ENCODE results near the gene SDE2.
A peak's percentile ranks its signal among the peaks of the same experiment; 100 is the strongest.
"Not testable (repeated sequence)": the region's sequence is repeated elsewhere in the genome, so short reads cannot be mapped to it uniquely, and the experiment has no call there.

The SDE2 gene

DNA sequence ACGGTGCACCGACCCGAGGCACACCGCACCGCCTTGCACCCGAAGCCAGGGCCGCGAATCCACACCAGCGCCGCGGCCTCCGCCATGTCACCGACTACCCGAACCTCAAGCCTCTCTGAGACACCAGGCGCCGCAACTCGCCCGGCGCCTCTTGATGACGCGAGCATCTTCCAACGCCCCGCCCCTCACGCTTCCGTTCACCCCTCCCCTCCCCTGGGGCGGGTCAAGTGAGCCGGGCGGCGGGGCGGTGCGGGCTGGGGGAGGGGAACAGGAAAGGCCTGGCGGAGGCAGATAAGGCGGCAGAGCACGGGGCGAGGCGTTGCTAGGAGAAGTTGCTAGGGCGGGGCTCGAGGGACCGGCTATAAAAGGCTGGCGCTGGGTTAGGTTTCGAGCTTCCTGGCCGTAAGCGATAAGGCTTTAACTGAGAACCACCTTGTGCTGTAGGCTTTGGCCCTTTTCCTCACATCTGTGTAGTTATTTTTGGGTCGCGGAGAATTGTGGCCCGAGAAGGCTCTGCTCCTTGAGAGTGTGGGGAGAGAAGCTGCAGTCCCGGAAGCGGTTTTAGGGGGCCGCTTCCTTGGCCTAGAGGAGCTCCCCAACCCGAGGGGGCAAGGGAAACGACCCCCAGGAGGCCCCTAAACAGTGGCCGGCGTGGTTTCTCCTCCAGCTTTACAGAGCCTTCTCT is at the start of gene SDE2:
SDE2 (minus strand) TSS at position 117 of the 685 bp plus-strand sequence; CDS start at position 86, 31 bp downstream.
- peak; percentile 100 for DNase-seq

DNA sequence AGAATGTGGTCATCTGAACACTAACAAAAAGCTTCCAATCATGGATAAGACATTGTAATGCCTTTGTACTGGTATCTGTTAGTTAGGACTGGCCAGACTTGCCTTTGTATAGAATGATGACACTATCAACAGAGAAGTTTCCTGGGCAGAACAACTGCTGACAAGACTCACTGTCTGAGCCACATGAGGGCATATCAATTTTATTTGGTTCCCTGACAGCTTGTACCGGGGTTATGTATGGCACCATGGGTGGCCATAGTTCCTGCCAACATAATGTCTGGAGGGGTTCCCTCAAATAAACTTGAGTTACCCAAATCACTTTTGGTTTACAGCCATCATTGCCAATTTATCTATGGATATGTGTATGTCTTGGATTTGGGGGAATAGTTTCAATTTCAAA is 49.7 kb upstream of the SDE2 start:
- no peak for DNase-seq

DNA sequence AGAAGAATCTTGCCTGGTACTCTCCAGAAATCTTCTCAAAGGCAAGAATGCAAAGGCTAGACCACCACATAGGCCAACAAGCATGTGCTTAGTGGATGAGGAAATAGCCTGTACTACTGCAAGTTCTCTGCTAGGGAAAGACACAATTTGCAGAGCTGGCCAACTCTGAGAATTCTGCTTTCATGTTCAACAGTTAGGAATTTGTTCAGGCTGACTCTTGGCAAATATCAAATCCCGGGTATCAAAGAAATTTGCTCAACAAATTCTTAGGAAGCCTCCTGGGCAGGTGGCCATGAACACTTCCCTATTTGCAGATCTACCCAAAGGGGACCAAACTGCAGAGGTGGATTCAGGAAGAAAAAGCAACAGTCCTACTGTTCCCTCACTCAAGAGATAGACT is 48.4 kb upstream of the SDE2 start:
- no peak for DNase-seq

GRCh38 chr1:226046240-226046639 is 47.1 kb upstream of the SDE2 start:
- no peak for DNase-seq

- DNase-seq = no peak
Observed at GRCh38 chr1:226044514-226045101, 45.5 kb upstream of the SDE2 start.

- DNase-seq = no peak
Observed at GRCh38 chr1:226041419-226041818, 42.3 kb upstream of the SDE2 start.

- no peak for DNase-seq
Observed at GRCh38 chr1:226038661-226039060, 39.5 kb upstream of the SDE2 start.

GRCh38 chr1:226035915-226036314 is 36.8 kb upstream of the SDE2 start:
- no peak for DNase-seq

- DNase-seq = no peak
Observed at GRCh38 chr1:226034482-226034881, 35.3 kb upstream of the SDE2 start.

GRCh38 chr1:226033991-226034390 is 34.8 kb upstream of the SDE2 start:
- DNase-seq = no peak

- DNase-seq = no peak
Observed at GRCh38 chr1:226033582-226033981, 34.4 kb upstream of the SDE2 start.

- DNase-seq = no peak
Observed at GRCh38 chr1:226029568-226030225, 30.6 kb upstream of the SDE2 start.

- DNase-seq = no peak
Observed at GRCh38 chr1:226029093-226029496, 30.0 kb upstream of the SDE2 start.

- DNase-seq = no peak
Observed at GRCh38 chr1:226027538-226028217, 28.5 kb upstream of the SDE2 start.

GRCh38 chr1:226026833-226027232 is 27.7 kb upstream of the SDE2 start:
- DNase-seq = no peak

GRCh38 chr1:226023735-226024134 is 24.6 kb upstream of the SDE2 start:
- no peak for DNase-seq

DNA sequence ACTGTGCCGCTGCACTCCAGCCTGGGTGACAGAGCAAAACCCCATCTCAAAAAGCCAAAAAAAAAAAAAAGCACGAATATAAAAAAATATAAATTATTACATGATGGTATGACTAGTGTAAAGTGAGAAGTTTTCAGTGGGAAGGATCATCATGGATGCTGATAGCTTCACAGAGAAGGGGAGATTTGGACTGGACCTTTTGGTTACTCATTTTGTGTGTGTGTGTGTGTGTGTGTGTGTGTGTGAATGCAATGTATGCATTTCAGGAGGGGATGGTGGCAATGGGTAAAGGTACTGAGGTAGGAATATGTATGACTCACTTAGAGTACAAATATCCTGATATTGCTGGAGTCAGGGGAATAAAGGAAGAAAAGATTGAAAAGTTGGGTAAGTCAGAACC is 22.7 kb upstream of the SDE2 start:
- DNase-seq = no peak

DNA sequence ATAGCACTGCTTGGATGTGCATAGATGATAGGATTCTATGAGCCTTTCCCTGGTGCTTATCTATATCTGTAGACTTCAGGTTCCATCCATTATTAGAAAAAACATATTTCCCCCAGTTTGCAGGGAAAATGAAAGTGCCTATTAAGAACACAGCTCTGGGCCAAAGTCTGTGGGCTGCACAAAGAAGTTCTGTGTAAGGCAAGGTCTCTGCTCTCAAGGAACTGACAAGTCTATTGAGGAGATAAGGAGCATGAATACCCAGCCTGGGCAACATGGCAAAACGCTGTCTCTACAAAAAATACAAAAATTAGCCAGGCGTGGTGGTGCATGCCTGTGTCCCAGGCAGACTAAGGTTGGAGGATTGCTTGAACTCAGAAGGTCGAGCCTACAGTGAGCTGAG is 22.3 kb upstream of the SDE2 start:
- DNase-seq = no peak

GRCh38 chr1:226019572-226019971 is 20.4 kb upstream of the SDE2 start:
- DNase-seq = no peak

DNA sequence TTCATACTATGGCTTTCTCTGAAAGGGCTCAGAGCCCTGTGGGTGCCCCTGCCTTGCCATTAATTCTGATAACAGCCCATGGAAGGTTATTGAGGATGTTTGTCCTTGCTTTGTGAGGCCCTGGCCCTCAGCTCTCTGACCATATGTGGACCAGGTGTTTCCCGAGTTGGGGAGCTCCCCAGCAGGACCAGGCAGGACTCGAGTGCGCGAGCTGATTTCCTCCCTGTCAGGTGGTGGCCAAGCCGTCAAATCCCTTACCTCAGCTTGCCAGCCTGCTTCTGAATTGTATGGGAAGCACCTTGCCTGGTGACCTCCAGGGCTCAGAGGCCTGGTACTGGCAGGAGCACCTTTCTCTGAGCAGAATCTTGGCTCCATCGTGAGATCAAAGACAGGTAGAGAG is 17.9 kb upstream of the SDE2 start:
- DNase-seq = no peak

GRCh38 chr1:226009650-226010044 is 10.5 kb upstream of the SDE2 start:
- no peak for DNase-seq

DNA sequence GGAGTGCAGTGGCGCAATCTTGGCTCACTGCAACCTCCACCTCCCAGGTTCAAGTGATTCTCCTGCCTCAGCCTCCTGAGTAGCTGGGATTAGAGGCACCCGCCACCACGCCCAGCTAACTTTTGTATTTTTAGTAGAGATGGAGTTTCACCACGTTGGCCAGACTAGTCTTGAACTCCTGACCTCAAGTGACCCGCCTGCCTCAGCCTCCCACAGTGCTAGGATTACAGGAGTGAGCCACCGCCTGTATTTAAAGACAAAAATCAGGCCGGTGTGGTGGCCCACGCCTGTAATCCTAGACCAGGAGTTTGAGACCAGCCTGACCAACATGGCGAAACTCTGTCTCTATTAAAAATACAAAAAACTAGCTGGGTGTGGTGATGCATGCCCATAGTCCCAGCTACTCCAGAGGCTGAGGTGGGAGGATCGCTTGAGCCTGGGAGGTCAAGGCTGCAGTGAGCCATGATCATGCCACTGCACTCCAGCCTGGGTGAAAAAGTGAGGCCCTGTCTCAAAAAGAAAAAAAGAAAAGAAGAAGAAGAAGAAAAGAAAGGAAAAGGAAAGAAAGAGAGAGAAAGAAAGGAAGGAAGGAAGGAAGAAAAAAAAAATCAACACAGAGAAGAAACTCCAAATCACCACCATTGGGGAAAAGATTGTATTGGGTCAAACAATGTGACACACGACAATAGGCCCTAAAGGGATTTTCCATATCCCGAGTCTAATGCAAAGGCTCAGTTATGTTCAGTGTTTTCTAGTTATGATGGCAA is 8.2 kb upstream of the SDE2 start:
- not testable (repeated sequence) for DNase-seq

DNA sequence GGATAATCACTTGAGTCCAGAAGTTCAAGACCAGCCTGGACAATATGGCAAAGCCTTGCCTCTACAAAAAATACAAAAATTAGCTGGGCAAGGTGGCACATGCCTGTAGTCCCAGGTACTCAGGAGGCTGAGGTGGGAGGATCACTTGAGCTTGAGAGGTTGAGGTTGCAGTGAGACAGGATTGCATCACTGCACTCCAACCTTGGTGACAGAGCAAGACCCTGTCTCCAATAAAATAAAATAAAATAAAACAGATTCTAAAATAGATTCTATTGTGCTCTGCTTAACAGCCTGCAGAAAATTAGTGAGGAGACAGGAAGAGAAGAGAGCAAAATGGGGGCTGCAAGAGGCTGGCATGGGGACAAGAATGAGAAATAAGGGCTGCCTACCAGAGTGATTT is 7.5 kb upstream of the SDE2 start:
- no peak for DNase-seq

Data from activated CD4-positive, alpha-beta T cell treated with anti-CD3 and anti-CD28 coated beads, Interleukin-2, amount 50 U/mL, for 1 hour (primary cell).